GM12878 (cell line): ENCODE measurements around the gene EPB41L1. TPM values are rescaled to one million over a fixed set of nuclear protein-coding genes. Genes with fewer than 3 reads are reported as not detected.

Experiments
- BACH1 ChIP-seq: fragments of 450-650 bp; IDR thresholded peaks from 2 replicates; pipeline ENCODE4 v1.6.1; 2017; ENCODE audit warnings: mild to moderate bottlenecking, borderline replicate concordance
- IKZF1 ChIP-seq: fragments of 450-650 bp; conservative IDR thresholded peaks from 2 replicates; pipeline ENCODE4 v1.6.1; 2017; ENCODE audit warnings: antibody characterized with exemption, mild to moderate bottlenecking
- ZNF274 ChIP-seq: IDR thresholded peaks from one replicate; pipeline ENCODE4 v1.8.0; 2011; ENCODE audit not compliant: insufficient read length, insufficient read depth
- polyA plus RNA-seq, 11 experiments: library from polyadenylated mRNA; depleted of rRNA in 4 of 11; unstranded in 6 of 11; stranded (reverse) in 5 of 11; fragments of >200 nt; fragmentation: Nextera tagmentation in 4 of 11; fragmentation: Illumina TruSeq in 1 of 11; extraction: Ambion mirVana in 4 of 11; extraction: Trizol in 1 of 11; gene quantifications; 1 replicate in 1 of 11; 2 replicates in 10 of 11; pipeline versions ENCODE4 v1.2.1 to v1.2.3, GENCODE V29; 2011 to 2016; ENCODE audit warnings: inconsistent platforms in 2 of 11, missing spikeins in 2 of 11, low read depth in 1 of 11
- total RNA-seq, 4 experiments: library from RNA; depleted of rRNA in 3 of 4; stranded (reverse); fragments of >200 nt in 3 of 4; fragmentation: Illumina TruSeq in 1 of 4; extraction: Trizol in 1 of 4; gene quantifications; 2 replicates each; pipeline versions ENCODE4 v1.2.1 to v1.2.3, GENCODE V29; 2013 to 2021
- TF ChIP-seq, protein P1 (sequence below): fragments of 450-650 bp; IDR thresholded peaks from 2 replicates; pipeline ENCODE4 v1.6.1; 2018; ENCODE audit warnings: borderline replicate concordance, mild to moderate bottlenecking; ENCODE audit not compliant: partially characterized antibody
- TF ChIP-seq, protein P2 (sequence below): IDR thresholded peaks from 2 replicates; pipeline ENCODE4 v1.6.1; 2011; ENCODE audit warnings: borderline replicate concordance, low read depth, mild to moderate bottlenecking, moderate library complexity, mixed read lengths, low read length; ENCODE audit not compliant: insufficient read depth; ENCODE audit errors: extremely low read length
- TF ChIP-seq, protein P3 (sequence below): IDR thresholded peaks from 2 replicates; pipeline ENCODE4 v1.6.1; 2012; ENCODE audit warnings: improper control_type of control experiment, low read depth, low read length; ENCODE audit not compliant: insufficient replicate concordance

Gene EPB41L1
- total and polyA plus RNA-seq, 10 of the 15 experiments (the other 5 are each of a cell fraction or from before 2014, with no cell fraction given) = 0.08 to 3.2 (median 0.31) TPM

DNA sequence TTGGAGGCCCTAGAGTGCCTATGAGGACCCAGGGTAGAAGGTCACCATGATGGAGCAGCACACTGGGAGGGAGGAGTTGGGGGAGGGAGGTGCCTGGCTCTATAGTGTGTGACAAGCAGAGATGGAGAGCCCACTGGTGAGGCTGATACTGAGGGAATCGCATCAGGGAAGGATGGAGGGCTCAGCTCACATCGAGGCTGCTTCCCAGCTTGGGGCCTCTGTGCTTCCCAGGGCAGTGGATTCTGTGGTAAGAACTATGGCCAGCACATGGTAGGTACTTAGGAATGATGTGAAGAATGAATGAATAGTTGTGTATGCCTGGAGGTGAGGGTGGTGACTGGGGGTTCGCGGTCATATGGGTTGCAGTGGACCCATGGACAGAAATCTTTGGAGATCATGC, 1.3 kb upstream of the EPB41L1 start (continued):
- TF ChIP-seq, protein P1, sequence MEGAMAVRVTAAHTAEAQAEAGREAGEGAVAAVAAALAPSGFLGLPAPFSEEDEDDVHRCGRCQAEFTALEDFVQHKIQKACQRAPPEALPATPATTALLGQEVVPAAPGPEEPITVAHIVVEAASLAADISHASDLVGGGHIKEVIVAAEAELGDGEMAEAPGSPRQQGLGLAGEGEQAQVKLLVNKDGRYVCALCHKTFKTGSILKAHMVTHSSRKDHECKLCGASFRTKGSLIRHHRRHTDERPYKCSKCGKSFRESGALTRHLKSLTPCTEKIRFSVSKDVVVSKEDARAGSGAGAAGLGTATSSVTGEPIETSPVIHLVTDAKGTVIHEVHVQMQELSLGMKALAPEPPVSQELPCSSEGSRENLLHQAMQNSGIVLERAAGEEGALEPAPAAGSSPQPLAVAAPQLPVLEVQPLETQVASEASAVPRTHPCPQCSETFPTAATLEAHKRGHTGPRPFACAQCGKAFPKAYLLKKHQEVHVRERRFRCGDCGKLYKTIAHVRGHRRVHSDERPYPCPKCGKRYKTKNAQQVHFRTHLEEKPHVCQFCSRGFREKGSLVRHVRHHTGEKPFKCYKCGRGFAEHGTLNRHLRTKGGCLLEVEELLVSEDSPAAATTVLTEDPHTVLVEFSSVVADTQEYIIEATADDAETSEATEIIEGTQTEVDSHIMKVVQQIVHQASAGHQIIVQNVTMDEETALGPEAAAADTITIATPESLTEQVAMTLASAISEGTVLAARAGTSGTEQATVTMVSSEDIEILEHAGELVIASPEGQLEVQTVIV = no peak
- TF ChIP-seq, protein P2, sequence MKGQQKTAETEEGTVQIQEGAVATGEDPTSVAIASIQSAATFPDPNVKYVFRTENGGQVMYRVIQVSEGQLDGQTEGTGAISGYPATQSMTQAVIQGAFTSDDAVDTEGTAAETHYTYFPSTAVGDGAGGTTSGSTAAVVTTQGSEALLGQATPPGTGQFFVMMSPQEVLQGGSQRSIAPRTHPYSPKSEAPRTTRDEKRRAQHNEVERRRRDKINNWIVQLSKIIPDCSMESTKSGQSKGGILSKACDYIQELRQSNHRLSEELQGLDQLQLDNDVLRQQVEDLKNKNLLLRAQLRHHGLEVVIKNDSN = no peak
- TF ChIP-seq BACH1 (no peak), IKZF1 (no peak), ZNF274 (no peak)
- TF ChIP-seq, protein P3, sequence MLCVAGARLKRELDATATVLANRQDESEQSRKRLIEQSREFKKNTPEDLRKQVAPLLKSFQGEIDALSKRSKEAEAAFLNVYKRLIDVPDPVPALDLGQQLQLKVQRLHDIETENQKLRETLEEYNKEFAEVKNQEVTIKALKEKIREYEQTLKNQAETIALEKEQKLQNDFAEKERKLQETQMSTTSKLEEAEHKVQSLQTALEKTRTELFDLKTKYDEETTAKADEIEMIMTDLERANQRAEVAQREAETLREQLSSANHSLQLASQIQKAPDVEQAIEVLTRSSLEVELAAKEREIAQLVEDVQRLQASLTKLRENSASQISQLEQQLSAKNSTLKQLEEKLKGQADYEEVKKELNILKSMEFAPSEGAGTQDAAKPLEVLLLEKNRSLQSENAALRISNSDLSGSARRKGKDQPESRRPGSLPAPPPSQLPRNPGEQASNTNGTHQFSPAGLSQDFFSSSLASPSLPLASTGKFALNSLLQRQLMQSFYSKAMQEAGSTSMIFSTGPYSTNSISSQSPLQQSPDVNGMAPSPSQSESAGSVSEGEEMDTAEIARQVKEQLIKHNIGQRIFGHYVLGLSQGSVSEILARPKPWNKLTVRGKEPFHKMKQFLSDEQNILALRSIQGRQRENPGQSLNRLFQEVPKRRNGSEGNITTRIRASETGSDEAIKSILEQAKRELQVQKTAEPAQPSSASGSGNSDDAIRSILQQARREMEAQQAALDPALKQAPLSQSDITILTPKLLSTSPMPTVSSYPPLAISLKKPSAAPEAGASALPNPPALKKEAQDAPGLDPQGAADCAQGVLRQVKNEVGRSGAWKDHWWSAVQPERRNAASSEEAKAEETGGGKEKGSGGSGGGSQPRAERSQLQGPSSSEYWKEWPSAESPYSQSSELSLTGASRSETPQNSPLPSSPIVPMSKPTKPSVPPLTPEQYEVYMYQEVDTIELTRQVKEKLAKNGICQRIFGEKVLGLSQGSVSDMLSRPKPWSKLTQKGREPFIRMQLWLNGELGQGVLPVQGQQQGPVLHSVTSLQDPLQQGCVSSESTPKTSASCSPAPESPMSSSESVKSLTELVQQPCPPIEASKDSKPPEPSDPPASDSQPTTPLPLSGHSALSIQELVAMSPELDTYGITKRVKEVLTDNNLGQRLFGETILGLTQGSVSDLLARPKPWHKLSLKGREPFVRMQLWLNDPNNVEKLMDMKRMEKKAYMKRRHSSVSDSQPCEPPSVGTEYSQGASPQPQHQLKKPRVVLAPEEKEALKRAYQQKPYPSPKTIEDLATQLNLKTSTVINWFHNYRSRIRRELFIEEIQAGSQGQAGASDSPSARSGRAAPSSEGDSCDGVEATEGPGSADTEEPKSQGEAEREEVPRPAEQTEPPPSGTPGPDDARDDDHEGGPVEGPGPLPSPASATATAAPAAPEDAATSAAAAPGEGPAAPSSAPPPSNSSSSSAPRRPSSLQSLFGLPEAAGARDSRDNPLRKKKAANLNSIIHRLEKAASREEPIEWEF = no peak
